Endodermal cell (in vitro differentiated cells): ENCODE results near the gene WFDC5. TPM values are rescaled to one million over a fixed set of nuclear protein-coding genes. Genes with fewer than 3 reads are reported as not detected.
"Not testable (repeated sequence)": the region's sequence is repeated elsewhere in the genome, so short reads cannot be mapped to it uniquely, and the experiment has no call there.

Experiments used
- DNase-seq: peaks from one replicate; pipeline ENCODE4 v3.0.0-alpha.2; 2017
- H3K27ac ChIP-seq: 2 replicates; pipeline ENCODE4 v1.5.1; 2013; ENCODE audit warnings: mild to moderate bottlenecking, low read depth, low read length, moderate library complexity
- H3K27me3 ChIP-seq: 2 replicates; pipeline ENCODE4 v1.6.1; 2013; ENCODE audit warnings: mild to moderate bottlenecking, low read length, moderate library complexity; ENCODE audit not compliant: insufficient read depth, control insufficient read depth, poor library complexity, severe bottlenecking
- H3K36me3 ChIP-seq: 2 replicates; pipeline ENCODE4 v1.7.0; 2013; ENCODE audit warnings: mild to moderate bottlenecking, low read length, moderate library complexity; ENCODE audit not compliant: control insufficient read depth, insufficient read depth
- H3K4me1 ChIP-seq: one replicate; pipeline ENCODE4 v1.7.0; 2013; ENCODE audit warnings: low read length; ENCODE audit not compliant: control insufficient read depth, insufficient read depth
- H3K4me3 ChIP-seq: 2 replicates; pipeline ENCODE4 v1.5.1; 2013; ENCODE audit warnings: mild to moderate bottlenecking, low read length, moderate library complexity
- H3K9ac ChIP-seq: 2 replicates; pipeline ENCODE4 v1.6.1; 2013; ENCODE audit warnings: mild to moderate bottlenecking, low read length, moderate library complexity; ENCODE audit not compliant: poor library complexity, severe bottlenecking; ENCODE audit errors: extremely low read depth
- H3K9me3 ChIP-seq: 2 replicates; pipeline ENCODE4 v1.6.1; 2013; ENCODE audit warnings: mild to moderate bottlenecking, low read length, moderate library complexity; ENCODE audit not compliant: control insufficient read depth
- H3K27ac Mint-ChIP-seq: 2 replicates; pipeline ENCODE4 v1.8.0; 2020; ENCODE audit warnings: mixed read lengths
- H3K27me3 Mint-ChIP-seq: 2 replicates; pipeline ENCODE4 v1.8.0; 2021; ENCODE audit warnings: mild to moderate bottlenecking, mixed read lengths; ENCODE audit not compliant: insufficient read depth
- H3K36me3 Mint-ChIP-seq: 2 replicates; pipeline ENCODE4 v1.8.0; 2020; ENCODE audit warnings: low read depth, mixed read lengths
- H3K4me1 Mint-ChIP-seq: 2 replicates; pipeline ENCODE4 v1.8.0; 2020; ENCODE audit warnings: mixed read lengths
- H3K4me3 Mint-ChIP-seq: 2 replicates; pipeline ENCODE4 v1.8.0; 2020; ENCODE audit warnings: mild to moderate bottlenecking, moderate library complexity, mixed read lengths
- H3K9me3 Mint-ChIP-seq: 2 replicates; pipeline ENCODE4 v1.8.0; 2020; ENCODE audit warnings: mild to moderate bottlenecking, mixed read lengths
- CTCF ChIP-seq: fragments of 200-600 bp; sonication (generic); conservative IDR thresholded peaks from 2 replicates; pipeline ENCODE4 v1.5.0; 2021; ENCODE audit warnings: antibody characterized with exemption, mild to moderate bottlenecking
- WGBS, 2 experiments: methylation state at CpG; one replicate each; pipeline versions ENCODE4 v1.1.5 to v1.1.7; 2013; ENCODE audit warnings: missing lambda C conversion rate in 2 of 2, mixed read lengths in 1 of 2; ENCODE audit not compliant: insufficient coverage in 1 of 2, insufficient read length in 1 of 2; 5-methylcytosine and 5-hydroxymethylcytosine counted together
- total RNA-seq, 2 donors: library from RNA; stranded (reverse); fragmentation: NEBNext Ultra II Directional in 1 of 2; extraction: Animal tissue kit (Norgen Biotek cat#: 25700) in 1 of 2; gene quantifications; 2 replicates in 1 of 2; 3 replicates in 1 of 2; pipeline ENCODE4 v1.2.1, GENCODE V29; 2021

Gene WFDC5
- total RNA-seq, 2 donors from 2014 or later, result not detected

GRCh38 chr20:45140836-45141235 lies 25.9 kb upstream of the WFDC5 start:
- H3K4me3 ChIP-seq, result no peak overlapping the region
- H3K4me1 Mint-ChIP-seq, result peaks cover 6% of the 10 kb centered on the region
- H3K36me3 ChIP-seq, result no peaks in the 10 kb centered on the region
- WGBS, 2 experiments, result 88 to 90% methylated on average over 2 to 4 of the region's 4 CpGs
- no peak for TF ChIP-seq CTCF
- H3K4me3 Mint-ChIP-seq, result no peak overlapping the region
- peaks cover 22% of the 10 kb centered on the region for H3K27me3 Mint-ChIP-seq
- H3K9me3 ChIP-seq, result no peaks in the 10 kb centered on the region
- H3K27me3 ChIP-seq, result peaks cover 8% of the 10 kb centered on the region
- no peak overlapping the region for H3K9ac ChIP-seq
- no peak for DNase-seq
- H3K36me3 Mint-ChIP-seq, result no peaks in the 10 kb centered on the region
- H3K9me3 Mint-ChIP-seq, result no peaks in the 10 kb centered on the region
- H3K4me1 ChIP-seq, result no peaks in the 10 kb centered on the region
- H3K27ac ChIP-seq, result no peak overlapping the region
- no peak overlapping the region for H3K27ac Mint-ChIP-seq

- H3K9ac ChIP-seq, H3K27ac ChIP-seq, H3K9me3 ChIP-seq, H3K4me1 ChIP-seq, H3K4me3 ChIP-seq, H3K4me1 Mint-ChIP-seq, H3K27me3 ChIP-seq, H3K9me3 Mint-ChIP-seq, H3K36me3 ChIP-seq, H3K4me3 Mint-ChIP-seq, H3K36me3 Mint-ChIP-seq, H3K27ac Mint-ChIP-seq, DNase-seq: not testable (repeated sequence)
- peaks cover 13% of the 10 kb centered on the region for H3K27me3 Mint-ChIP-seq
- 94 to 98% methylated on average over 3 to 5 of the region's 5 CpGs for WGBS, 2 experiments
These were observed 24.9 kb upstream of the WFDC5 start for GRCh38 chr20:45139733-45140375.

- peak; percentile 94 for TF ChIP-seq CTCF
- H3K36me3 ChIP-seq, result no peaks in the 10 kb centered on the region
- H3K9me3 ChIP-seq, result no peaks in the 10 kb centered on the region
- no peaks in the 10 kb centered on the region for H3K36me3 Mint-ChIP-seq
- DNase-seq, result peak; percentile 96
- H3K4me3 ChIP-seq, result no peak overlapping the region
- no peaks in the 10 kb centered on the region for H3K4me1 ChIP-seq
- no peak overlapping the region for H3K9ac ChIP-seq
- H3K4me1 Mint-ChIP-seq, result peaks cover 6% of the 10 kb centered on the region
- no peaks in the 10 kb centered on the region for H3K27me3 ChIP-seq
- no peaks in the 10 kb centered on the region for H3K9me3 Mint-ChIP-seq
- H3K27ac ChIP-seq, result no peak overlapping the region
- 49 to 63% methylated on average over 11 to 20 of the region's 20 CpGs for WGBS, 2 experiments
- H3K27me3 Mint-ChIP-seq, result peaks cover 6% of the 10 kb centered on the region
- H3K4me3 Mint-ChIP-seq, result no peak overlapping the region
- H3K27ac Mint-ChIP-seq, result no peak overlapping the region
These were observed 23.8 kb upstream of the WFDC5 start for GRCh38 chr20:45138561-45139300.
